Left lung (tissue), 10 donors: ENCODE data around the gene MLST8. TPM values are rescaled to one million over a fixed set of nuclear protein-coding genes. Genes with fewer than 3 reads are reported as not detected.

Source experiments
- ATAC-seq: fragments of 200-7000 bp; cut with Tn5 transposase; one replicate; pipeline ENCODE4 v1.9.1; 2020; ENCODE audit warnings: moderate library complexity
- DNase-seq, 4 donors: peaks; one replicate each; pipeline ENCODE4 v3.0.0-alpha.2; 2013 to 2020
- H3K27ac ChIP-seq, 2 donors: fragments of 200-600 bp; sonication (generic) in 1 of 2; one replicate each; pipeline versions ENCODE4 v1.5.0 to v1.8.0; 2020 to 2021
- H3K27me3 ChIP-seq, 2 donors: fragments of 200-600 bp; sonication (generic) in 1 of 2; one replicate each; pipeline versions ENCODE4 v1.5.0 to v1.8.0; 2020 to 2021
- H3K36me3 ChIP-seq, 2 donors: fragments of 200-600 bp; sonication (generic) in 1 of 2; one replicate each; pipeline versions ENCODE4 v1.5.0 to v1.8.0; 2020 to 2021
- H3K4me1 ChIP-seq, 2 donors: fragments of 200-600 bp; one replicate each; pipeline ENCODE4 v1.8.0; 2021
- H3K4me3 ChIP-seq, 2 donors: fragments of 200-600 bp; sonication (generic) in 1 of 2; one replicate each; pipeline versions ENCODE4 v1.5.0 to v1.8.0; 2020 to 2021; ENCODE audit warnings: mild to moderate bottlenecking in 1 of 2
- H3K9me3 ChIP-seq, 2 donors: fragments of 200-600 bp; sonication (generic) in 1 of 2; one replicate each; pipeline versions ENCODE4 v1.5.0 to v1.8.0; 2020 to 2021
- CTCF ChIP-seq, 2 donors: fragments of 200-600 bp; sonication (generic) in 1 of 2; IDR thresholded peaks; one replicate each; pipeline versions ENCODE4 v1.5.0 to v1.8.0; 2021; ENCODE audit warnings: antibody characterized with exemption in 2 of 2
- intact Hi-C, 2 donors: fragments of 100-400 bp; cut with DNase I; formaldehyde crosslinking; loops; one replicate each; pipeline versions ENCODE4 v1.11.2 to v1.14.2; 2022
- polyA plus RNA-seq, 6 donors: library from polyadenylated mRNA; unstranded; fragments of 120-200 nt; gene quantifications; one replicate each; pipeline ENCODE4 v1.2.1, GENCODE V29; 2013; ENCODE audit not compliant: insufficient read length in 6 of 6
- total RNA-seq, 2 donors: library from RNA; stranded (reverse); fragmentation: NEBNext Ultra II Directional; extraction: Animal tissue kit (Norgen Biotek cat#: 25700); gene quantifications; one replicate each; pipeline ENCODE4 v1.2.1, GENCODE V29; 2021
- donor health status: DM: no; HTN: yes; CAD: no.
- donor health status: DM: no; HTN: no; CAD: no.

The MLST8 gene
- total and polyA plus RNA-seq, 8 donors, result 29.8 to 40.3 (median 37.0) TPM

DNA sequence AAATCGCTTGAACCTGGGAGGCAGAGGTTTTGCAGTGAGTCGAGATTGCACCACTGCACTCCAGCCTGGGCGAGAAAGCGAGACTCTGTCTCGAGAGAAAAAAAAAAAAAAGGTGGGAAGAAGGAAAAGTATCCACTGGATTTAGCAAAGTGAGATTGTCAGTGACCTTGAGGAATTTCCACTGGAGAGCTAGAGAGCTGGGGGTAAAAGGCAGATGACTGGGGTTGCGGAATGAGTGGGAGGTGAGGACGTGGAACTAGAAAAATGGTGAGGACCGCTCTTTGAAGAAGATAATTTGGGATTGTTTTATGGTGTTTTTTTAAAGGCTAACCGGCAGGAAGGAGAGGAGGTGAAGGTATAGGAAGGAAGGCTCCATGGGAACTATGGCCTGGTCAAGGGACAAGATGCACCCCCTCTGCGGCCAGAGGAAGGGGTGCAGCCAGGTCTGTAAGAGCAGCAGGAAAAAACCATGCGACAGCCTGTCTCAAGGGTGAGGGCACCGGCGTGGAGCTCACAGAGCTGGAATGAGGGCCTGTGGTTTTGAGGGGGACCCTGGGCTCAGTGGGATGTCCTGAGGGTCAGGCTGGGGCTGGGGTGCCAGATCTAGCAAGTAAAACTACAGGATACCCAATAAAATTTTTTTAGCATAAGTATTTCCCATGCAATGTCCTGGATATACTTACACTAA, 694 bp upstream of the MLST8 start:
- H3K27me3 ChIP-seq, result peaks cover 0 to 6% of the 10 kb centered on the region in 2 donors
- intact Hi-C loops, result no loop called here
- peaks cover 0 to 29% of the 10 kb centered on the region in 2 donors for H3K36me3 ChIP-seq
- TF ChIP-seq CTCF (IDR thresholded peaks at IDR 0.05), result no peak
- H3K4me3 ChIP-seq, result peak overlapping the region; percentile 62 to 74
- peaks cover 13 to 31% of the 10 kb centered on the region in 2 donors for H3K4me1 ChIP-seq
- H3K27ac ChIP-seq, result peak overlapping the region; percentile 95 to 96
- DNase-seq (no peak), ATAC-seq (no peak)
- no peaks in the 10 kb centered on the region for H3K9me3 ChIP-seq

- peak overlapping the region; percentile 95 to 96 for H3K27ac ChIP-seq
- H3K27me3 ChIP-seq, result no peaks in the 10 kb centered on the region
- intact Hi-C loops, result no loop called here
- peaks cover 13 to 31% of the 10 kb centered on the region in 2 donors for H3K4me1 ChIP-seq
- DNase-seq (peak in 2 of 4 donors; percentile 57 to 84), ATAC-seq (peak; percentile 12)
- no peaks in the 10 kb centered on the region for H3K9me3 ChIP-seq
- TF ChIP-seq CTCF (IDR thresholded peaks at IDR 0.05), result no peak
- peak overlapping the region; percentile 62 to 74 for H3K4me3 ChIP-seq
- H3K36me3 ChIP-seq, result peaks cover 0 to 42% of the 10 kb centered on the region in 2 donors
These were observed 686 bp downstream of the MLST8 start for GRCh38 chr16:2205967-2206313.

DNA sequence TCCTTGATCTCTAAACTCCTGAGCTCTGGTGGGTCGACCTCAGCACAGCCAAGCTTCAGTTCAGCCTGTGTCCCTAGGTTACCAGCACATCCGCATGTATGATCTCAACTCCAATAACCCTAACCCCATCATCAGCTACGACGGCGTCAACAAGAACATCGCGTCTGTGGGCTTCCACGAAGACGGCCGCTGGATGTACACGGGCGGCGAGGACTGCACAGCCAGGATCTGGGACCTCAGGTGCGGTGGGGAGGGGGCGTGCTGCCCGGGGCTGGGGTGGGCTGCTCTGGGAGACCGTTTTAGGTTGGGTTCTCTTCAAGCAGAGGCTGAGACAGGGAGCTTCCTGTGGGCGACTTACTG, 1.1 kb downstream of the MLST8 start:
- ATAC-seq (no peak), DNase-seq (no peak)
- Histone ChIP-seq H3K36me3 (peaks cover 0 to 46% of the 10 kb centered on the region in 2 donors), H3K4me1 (peaks cover 13 to 32% of the 10 kb centered on the region in 2 donors), H3K27me3 (no peaks in the 10 kb centered on the region), H3K9me3 (no peaks in the 10 kb centered on the region), H3K27ac (peak overlapping the region in 1 of 2 donors; percentile 95), H3K4me3 (peak overlapping the region; percentile 62 to 74)
- TF ChIP-seq CTCF (IDR thresholded peaks at IDR 0.05), result no peak
- intact Hi-C loops, result no loop called here

DNA sequence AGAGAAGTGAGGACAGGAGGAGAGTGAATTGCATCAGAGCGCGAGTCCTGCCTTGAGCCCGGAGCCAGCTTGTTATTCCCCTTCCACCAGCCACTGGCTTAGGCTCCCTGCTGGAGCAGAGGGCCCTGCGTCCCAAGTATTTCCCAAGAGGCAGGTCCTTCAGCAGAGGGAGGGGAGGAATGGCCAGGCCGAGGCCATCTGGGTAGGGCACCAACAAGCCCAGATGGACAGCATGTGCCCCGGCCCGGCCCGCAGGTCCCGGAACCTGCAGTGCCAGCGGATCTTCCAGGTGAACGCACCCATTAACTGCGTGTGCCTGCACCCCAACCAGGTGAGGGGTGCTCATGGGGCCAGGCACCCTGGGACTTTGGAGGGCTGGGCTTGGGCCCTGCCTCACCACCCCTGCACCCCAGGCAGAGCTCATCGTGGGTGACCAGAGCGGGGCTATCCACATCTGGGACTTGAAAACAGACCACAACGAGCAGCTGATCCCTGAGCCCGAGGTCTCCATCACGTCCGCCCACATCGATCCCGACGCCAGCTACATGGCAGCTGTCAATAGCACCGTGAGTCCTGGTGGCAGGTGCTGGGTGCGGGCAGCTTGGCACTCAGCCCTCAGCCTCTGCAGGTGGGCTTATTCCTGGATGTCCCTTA, 1.7 kb downstream of the MLST8 start:
- peak overlapping the region in 1 of 2 donors; percentile 74 for H3K4me3 ChIP-seq
- H3K36me3 ChIP-seq, result peaks cover 0 to 50% of the 10 kb centered on the region in 2 donors
- no peaks in the 10 kb centered on the region for H3K9me3 ChIP-seq
- intact Hi-C loops, result no loop called here
- ATAC-seq (no peak), DNase-seq (no peak)
- peak overlapping the region in 1 of 2 donors; percentile 95 for H3K27ac ChIP-seq
- no peak for TF ChIP-seq CTCF (IDR thresholded peaks at IDR 0.05)
- peaks cover 13 to 37% of the 10 kb centered on the region in 2 donors for H3K4me1 ChIP-seq
- H3K27me3 ChIP-seq, result no peaks in the 10 kb centered on the region

GRCh38 chr16:2207872-2208271, 2.6 kb downstream of the MLST8 start:
- peaks cover 22 to 47% of the 10 kb centered on the region in 2 donors for H3K4me1 ChIP-seq
- H3K36me3 ChIP-seq, result peaks cover 0 to 58% of the 10 kb centered on the region in 2 donors
- H3K4me3 ChIP-seq, result no peak overlapping the region
- intact Hi-C loops, result no loop called here
- no peak for TF ChIP-seq CTCF (IDR thresholded peaks at IDR 0.05)
- ATAC-seq (no peak), DNase-seq (no peak)
- H3K27ac ChIP-seq, result no peak overlapping the region
- H3K9me3 ChIP-seq, result no peaks in the 10 kb centered on the region
- no peaks in the 10 kb centered on the region for H3K27me3 ChIP-seq
